Measurements from ENCODE around the gene PAPPA2. TPM values are rescaled to one million over a fixed set of nuclear protein-coding genes. Genes with fewer than 3 reads are reported as not detected.

The PAPPA2 gene
- total RNA-seq, 6 donors from 2014 or later, result under 0.01 to 2.4 (median 0.45) TPM

GRCh38 chr1:176854121-176854520 is 391.1 kb downstream of the PAPPA2 start:
- Histone ChIP-seq H3K4me3 (no peak overlapping the region), H3K27ac (no peak overlapping the region), H3K4me1 (no peaks in the 10 kb centered on the region), H3K27me3 (no peaks in the 10 kb centered on the region), H3K36me3 (no peaks in the 10 kb centered on the region), H3K9me3 (no peaks in the 10 kb centered on the region)
- no peak for TF ChIP-seq EP300 (IDR thresholded peaks at IDR 0.05)
- no peak for TF ChIP-seq POLR2A (IDR thresholded peaks at IDR 0.05)
- no peak for TF ChIP-seq POLR2AphosphoS5 (IDR thresholded peaks at IDR 0.05)
- no peak for TF ChIP-seq CTCF (IDR thresholded peaks at IDR 0.05)
- 66 to 70% methylated on average over 4 of the region's 4 CpGs for WGBS, 2 donors
- ATAC-seq (ENCODE audit: low FRiP score in 2 of 2), result peak in 1 of 2 donors; percentile 14
- DNase-seq, result no peak

- no peaks in the 10 kb centered on the region for H3K4me1 ChIP-seq
- no peaks in the 10 kb centered on the region for H3K9me3 ChIP-seq
- H3K27ac ChIP-seq, result no peak overlapping the region
- H3K36me3 ChIP-seq, result no peaks in the 10 kb centered on the region
- TF ChIP-seq EP300 (IDR thresholded peaks at IDR 0.05) (no peak), POLR2AphosphoS5 (IDR thresholded peaks at IDR 0.05) (no peak), POLR2A (IDR thresholded peaks at IDR 0.05) (no peak), CTCF (IDR thresholded peaks at IDR 0.05) (no peak)
- DNase-seq, result no peak
- no peak overlapping the region for H3K4me3 ChIP-seq
- no peak for ATAC-seq (ENCODE audit: low FRiP score in 2 of 2)
- H3K27me3 ChIP-seq, result no peaks in the 10 kb centered on the region
- WGBS, 2 donors, result 71 to 80% methylated on average over 7 of the region's 7 CpGs
Observed at GRCh38 chr1:176854758-176855745, 392.1 kb downstream of the PAPPA2 start.

GRCh38 chr1:176857632-176858031 is 394.7 kb downstream of the PAPPA2 start:
- Histone ChIP-seq H3K27ac (no peak overlapping the region), H3K4me3 (no peak overlapping the region), H3K27me3 (no peaks in the 10 kb centered on the region), H3K36me3 (no peaks in the 10 kb centered on the region), H3K9me3 (no peaks in the 10 kb centered on the region), H3K4me1 (no peaks in the 10 kb centered on the region)
- WGBS, 2 donors, result 71 to 72% methylated on average over 4 of the region's 4 CpGs
- DNase-seq (no peak), ATAC-seq (ENCODE audit: low FRiP score in 2 of 2) (no peak)
- no peak for TF ChIP-seq POLR2A (IDR thresholded peaks at IDR 0.05)
- TF ChIP-seq POLR2AphosphoS5 (IDR thresholded peaks at IDR 0.05), result no peak

- Histone ChIP-seq H3K9me3 (no peaks in the 10 kb centered on the region), H3K4me1 (no peaks in the 10 kb centered on the region), H3K27ac (no peak overlapping the region), H3K27me3 (no peaks in the 10 kb centered on the region), H3K36me3 (no peaks in the 10 kb centered on the region), H3K4me3 (no peak overlapping the region)
- DNase-seq (no peak), ATAC-seq (ENCODE audit: low FRiP score in 2 of 2) (no peak)
- TF ChIP-seq POLR2AphosphoS5 (IDR thresholded peaks at IDR 0.05), result no peak
- TF ChIP-seq CTCF (IDR thresholded peaks at IDR 0.05), result no peak
- no peak for TF ChIP-seq EP300 (IDR thresholded peaks at IDR 0.05)
- TF ChIP-seq POLR2A (IDR thresholded peaks at IDR 0.05), result no peak
- 60 to 77% methylated on average over 4 of the region's 4 CpGs for WGBS, 2 donors
Observed at GRCh38 chr1:176858433-176858916, 395.5 kb downstream of the PAPPA2 start.

- H3K27me3 ChIP-seq, result no peaks in the 10 kb centered on the region
- no peak overlapping the region for H3K27ac ChIP-seq
- no peak for TF ChIP-seq EP300 (IDR thresholded peaks at IDR 0.05)
- TF ChIP-seq POLR2A (IDR thresholded peaks at IDR 0.05), result no peak
- TF ChIP-seq CTCF (IDR thresholded peaks at IDR 0.05), result no peak
- no peak for TF ChIP-seq POLR2AphosphoS5 (IDR thresholded peaks at IDR 0.05)
- H3K4me1 ChIP-seq, result no peaks in the 10 kb centered on the region
- ATAC-seq (ENCODE audit: low FRiP score in 2 of 2) (no peak), DNase-seq (no peak)
- no peaks in the 10 kb centered on the region for H3K9me3 ChIP-seq
- no peaks in the 10 kb centered on the region for H3K36me3 ChIP-seq
- no peak overlapping the region for H3K4me3 ChIP-seq
- 72 to 76% methylated on average over 4 of the region's 4 CpGs for WGBS, 2 donors
Observed at GRCh38 chr1:176863613-176864012, 400.6 kb downstream of the PAPPA2 start.
